AML-193 (cell line): ENCODE data around the gene FCMR.
A peak's percentile ranks its signal among the peaks of the same experiment; 100 is the strongest.

Source experiments
- DNase-seq, 2 experiments: peaks; one replicate each; lab custom pipeline; 2025; lab: John Stamatoyannopoulos, UW

Gene FCMR

DNA sequence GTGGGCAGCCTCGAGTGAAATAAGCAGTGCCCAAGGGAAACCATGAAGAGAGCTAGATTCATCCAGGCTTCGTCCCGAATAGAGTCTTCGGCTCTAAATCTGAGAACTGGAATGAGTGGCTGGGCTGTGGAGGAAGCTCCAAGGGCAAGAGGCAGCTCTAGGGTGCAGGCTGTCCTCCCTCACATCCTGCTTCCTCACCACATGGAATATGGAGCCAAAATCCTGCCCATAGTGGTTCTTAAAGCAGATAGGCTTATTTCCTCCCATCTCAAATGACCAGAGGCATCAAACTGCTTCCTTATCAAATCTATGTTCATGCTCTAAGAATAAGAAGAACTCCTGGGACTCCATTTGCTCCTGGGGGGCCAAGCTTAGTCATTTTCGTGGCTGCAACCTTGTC, 22.0 kb downstream of the FCMR start:
- no peak for DNase-seq

DNA sequence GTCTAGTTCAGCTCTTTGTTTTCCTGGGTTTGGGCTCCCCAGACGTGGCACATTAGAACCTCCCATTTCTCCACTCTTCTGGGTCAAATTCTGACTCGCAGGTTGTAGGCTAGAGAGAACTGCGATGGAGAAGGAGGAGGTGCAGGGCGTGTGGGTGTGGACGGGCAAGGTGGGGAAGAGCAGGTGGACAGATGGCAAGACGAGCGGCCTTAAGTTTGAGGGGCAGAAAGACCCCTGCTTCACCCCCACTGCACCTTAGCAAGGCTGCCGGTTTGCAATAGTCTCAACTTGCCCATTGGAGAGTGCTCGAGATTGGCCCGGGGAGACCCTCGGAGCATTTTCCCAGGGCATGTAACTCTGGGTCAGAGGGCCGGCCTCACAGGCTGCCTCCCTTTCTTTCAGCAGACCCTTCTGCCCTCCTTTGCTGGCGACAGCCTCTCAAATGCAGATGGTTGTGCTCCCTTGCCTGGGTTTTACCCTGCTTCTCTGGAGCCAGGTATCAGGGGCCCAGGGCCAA, 22.8 kb downstream of the FCMR start:
- DNase-seq, result no peak

DNA sequence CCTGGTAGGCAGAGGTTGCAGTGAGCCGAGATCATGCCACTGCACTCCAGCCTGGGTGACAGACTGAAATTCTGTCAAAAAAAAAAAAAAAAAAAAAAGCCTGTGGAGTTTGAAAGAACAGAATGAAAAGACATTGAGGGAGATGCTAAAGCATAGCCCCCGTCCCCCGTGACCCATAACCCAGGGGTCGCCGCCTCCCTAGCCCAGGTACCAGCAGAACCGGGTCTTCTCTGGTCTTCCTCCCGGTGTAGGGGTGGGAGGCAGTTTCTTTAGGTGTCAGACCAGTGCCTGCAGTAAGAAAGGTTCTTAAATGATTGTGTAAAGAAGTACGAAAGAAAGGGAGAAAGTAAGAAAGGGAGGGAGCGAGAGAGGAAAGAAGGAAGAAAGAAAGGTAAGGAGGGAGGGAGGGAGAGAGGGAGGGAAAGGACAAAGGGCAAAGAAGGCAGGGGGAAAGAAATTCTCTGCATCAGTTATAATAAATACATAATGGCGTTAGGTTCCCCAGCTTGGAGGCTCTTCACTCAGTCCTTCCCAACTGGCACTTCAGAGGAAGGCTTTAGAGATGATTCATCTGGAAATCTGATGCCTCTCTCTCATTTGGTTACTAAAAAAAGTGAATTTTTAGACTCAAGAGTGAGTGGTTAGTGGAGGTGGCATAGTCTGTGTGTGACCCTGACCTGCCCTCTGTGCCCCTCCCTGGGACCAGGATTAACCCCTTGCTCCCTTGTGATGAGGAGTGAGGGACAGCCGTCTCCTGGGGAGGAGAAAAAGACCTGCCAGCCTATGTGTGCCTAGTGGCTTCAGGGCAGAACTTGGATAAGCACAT, 23.4 kb downstream of the FCMR start:
- DNase-seq, result no peak

DNA sequence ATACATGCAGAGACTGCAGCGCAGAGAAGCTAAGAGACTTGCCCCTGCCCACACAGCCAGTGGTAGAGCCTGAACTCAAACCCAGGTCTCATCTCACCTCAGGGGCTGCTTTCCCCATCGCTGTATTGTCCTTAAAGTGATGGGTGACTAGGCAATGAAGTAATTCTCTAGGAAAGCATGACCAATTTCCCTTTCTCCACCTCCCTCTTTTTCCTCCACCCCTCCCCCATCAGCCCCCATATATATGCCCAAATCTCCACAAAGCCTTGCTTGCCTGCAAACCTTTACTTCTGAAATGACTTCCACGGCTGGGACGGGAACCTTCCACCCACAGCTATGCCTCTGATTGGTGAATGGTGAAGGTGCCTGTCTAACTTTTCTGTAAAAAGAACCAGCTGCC, 24.6 kb downstream of the FCMR start, which contains the start of gene IL24:
Gene IL24 (plus strand): TSS at position 269 of the 400 bp plus-strand sequence. CDS start 390 bp downstream, outside the sequence.
- no peak for DNase-seq

DNA sequence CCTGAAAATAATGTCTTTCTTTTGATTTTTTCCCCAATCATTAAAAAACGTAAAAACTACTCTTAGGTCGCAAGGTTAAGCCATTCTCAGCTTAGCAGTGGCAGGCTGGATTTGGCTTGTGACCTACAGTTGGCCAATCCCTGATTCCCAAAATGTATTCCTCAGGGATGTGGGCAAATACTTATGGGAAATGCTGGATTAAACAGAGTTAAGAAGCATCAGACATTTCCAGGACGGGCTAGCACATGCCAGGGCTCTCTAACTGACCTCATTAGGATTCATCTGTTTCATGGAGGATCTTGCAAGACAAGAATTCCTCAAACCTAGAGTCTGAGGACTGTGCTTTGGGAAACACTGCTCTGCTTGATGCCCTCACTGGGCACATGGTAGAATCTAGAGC, 25.5 kb downstream of the FCMR start:
- no peak for DNase-seq

DNA sequence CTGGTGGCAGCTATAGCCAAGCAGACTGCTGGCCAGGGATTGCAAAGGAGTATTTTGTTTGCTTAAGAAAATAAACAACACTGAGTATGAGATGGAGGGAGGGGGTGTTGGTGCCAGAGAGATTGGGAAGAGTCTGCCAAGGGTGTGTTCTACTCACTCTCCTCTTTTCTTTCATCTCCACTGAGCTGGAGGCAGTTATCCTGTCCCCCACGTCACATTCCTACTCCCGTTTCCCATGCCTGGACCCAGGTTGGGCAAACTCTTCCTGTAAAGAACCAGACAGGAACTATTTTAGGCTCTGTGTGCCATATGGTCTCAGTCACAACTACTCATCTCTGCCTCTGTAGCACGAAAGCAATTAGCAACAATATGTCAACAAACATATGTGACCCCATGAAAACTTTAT, 25.9 kb downstream of the FCMR start:
- no peak for DNase-seq

DNA sequence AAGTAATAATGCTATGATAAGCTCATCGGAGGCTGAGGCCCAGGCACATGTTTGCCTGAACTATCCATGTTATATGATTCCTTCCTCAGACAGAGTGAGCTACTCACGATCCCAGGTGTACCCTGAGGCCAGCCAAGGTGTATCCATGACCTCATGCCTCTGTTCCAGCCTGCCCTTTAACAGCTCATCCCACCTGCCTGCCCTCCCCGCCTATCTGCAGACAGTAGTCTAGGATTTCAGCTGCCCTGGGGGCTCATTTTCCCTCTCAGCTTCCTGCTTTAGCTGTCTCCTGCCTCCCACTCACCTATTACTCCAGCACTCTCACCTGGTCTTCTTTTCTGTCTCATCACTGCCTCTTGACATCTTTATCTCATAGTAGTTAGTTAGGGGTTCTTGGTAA, 26.4 kb downstream of the FCMR start:
- no peak for DNase-seq

DNA sequence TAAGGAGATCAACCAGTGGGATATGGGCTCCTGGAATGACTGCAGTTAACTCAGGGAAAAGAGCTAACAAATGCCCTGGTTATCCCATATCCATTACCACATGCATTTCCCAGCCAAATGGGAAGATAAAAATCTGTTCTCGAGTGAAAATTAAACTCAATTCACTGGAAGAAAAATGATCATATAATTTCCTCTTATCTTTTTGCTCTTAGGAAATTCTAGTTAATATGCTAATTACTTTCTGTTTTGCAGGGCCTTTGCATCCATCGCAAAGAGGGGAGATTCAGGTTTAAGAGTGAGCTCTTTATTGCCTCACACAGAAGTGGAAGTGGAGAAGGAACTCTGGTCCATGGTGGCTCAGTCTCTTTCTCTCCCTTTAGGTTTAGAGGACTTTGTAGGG, 28.4 kb downstream of the FCMR start:
- DNase-seq, result no peak

DNA sequence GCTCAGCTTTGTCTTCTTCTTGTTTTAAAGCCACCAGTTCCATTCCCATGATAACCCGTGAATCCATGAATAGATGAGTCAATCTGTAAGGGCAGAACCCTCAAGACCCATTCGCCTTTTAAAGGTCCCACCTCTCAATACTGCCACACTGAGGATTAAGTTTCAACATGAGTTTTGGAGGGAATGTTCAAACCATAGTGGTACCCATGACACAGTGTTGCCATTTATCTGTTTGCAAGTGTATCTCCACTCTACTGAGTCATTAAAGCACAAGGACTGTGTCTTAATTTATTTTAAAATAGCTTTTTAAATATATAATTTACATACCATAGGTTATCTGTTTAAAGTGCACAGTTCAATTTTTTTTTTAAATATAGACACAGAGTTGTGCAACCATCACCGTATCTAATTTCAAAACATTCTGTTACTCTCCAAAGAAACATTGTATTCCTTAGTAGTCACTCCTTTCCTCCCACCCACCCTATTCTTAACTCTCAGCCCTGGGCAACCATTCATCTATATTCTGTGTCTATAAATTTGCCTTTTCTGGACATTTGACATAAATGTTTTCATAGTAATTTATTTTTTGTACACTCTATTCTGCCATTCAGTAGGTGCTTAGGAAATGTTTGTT, 29.3 kb downstream of the FCMR start:
- no peak for DNase-seq

DNA sequence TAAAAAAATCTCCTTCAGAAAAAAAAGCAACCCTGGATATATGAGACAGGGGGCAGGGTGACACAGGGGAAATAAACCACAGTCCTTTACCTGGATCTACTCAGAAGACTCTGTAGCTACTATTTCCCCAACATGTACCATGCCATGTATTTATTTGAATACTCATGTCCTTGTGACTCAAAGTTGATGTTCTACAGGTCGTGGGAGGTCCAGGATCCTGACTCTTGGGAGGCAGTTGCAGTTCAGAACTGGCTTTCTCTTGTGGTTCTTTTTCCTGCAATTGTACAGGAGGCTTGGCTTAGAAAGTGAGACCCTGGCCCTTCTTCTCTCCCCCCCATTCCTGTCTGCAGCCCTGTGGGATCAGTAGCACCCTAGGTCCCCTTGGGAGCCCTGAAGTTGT, 30.3 kb downstream of the FCMR start:
- no peak for DNase-seq

DNA sequence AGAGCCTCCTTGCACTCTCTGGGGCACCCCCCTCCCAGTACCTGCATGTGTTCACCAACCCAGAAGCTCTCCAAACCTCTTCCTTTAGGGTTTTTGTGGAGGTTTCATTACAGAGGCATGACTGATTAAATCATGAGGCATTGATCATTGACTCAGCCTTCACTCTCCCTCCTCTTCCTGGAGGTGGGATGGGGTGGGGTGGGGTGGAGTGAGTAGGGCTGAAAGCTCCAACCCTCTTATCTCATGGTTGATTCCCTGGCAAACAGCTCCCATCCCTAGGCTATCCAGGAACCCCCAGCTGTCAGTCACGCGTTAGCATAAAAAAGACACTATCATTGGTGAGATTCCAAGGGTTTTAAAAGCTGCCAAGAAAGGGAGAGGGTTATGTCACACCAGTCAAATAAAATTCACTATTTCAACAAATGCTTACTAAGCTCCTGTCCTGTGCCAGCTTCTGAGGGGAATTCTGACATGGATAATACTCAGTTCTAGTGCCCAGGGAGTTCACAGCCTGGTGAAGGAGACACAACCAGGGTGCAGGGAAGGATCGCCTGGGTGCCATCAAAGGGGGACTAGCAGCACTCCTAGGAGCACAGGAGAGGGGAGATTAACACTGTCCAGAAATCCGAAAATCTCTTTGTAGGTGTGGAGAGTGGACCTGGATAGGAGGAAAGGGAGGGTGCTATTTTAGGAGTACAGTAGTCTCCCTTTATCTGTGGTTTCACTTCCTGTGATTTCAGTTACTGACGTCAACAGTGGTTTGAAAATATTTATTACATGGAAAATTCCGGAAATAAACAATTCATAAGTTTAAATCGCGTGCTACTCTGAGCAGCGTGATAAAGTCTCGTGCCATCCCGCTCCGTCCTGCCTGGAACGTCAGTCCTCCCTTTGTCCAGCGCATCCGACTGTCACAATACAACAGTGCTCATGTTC, 31.3 kb downstream of the FCMR start:
- DNase-seq, result no peak

DNA sequence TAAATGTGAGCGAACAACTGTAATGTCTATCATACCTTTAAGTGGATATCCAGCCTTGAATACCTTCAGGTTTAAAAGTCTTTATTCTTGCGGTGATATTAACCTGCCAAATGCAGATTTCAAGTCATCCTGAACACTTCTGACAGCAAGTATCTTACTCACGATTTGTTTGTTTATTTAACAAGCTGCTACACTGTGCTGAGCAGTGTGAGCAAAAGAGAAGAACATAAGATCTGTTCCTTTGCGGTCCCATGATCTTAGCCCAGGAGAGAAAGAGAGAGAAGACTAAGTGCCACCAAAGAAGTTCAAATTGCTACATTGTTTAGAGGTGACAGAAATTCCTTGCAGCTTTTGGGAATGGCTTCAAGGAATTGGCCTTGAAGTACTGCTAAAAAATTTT, 34.0 kb downstream of the FCMR start:
- DNase-seq, result no peak

DNA sequence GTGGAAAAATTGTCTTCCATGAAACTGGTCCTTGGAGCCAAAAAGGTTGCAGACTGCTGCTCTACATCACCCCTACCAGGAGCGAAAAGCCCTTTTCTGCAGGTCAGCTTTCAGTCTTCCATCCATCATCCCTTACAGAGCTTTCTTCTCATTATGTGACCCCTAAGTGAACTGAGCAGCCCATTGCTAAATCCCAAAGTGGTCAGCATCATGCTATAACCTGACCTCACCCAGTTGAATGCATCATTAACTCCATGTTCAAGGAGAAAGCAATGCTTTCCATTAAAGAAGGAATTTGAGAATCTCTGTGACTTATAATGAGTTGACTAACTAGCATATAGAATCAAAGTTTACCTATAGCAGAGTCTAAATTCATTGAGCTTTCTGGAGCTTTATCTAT, 34.9 kb downstream of the FCMR start:
- DNase-seq, result no peak

DNA sequence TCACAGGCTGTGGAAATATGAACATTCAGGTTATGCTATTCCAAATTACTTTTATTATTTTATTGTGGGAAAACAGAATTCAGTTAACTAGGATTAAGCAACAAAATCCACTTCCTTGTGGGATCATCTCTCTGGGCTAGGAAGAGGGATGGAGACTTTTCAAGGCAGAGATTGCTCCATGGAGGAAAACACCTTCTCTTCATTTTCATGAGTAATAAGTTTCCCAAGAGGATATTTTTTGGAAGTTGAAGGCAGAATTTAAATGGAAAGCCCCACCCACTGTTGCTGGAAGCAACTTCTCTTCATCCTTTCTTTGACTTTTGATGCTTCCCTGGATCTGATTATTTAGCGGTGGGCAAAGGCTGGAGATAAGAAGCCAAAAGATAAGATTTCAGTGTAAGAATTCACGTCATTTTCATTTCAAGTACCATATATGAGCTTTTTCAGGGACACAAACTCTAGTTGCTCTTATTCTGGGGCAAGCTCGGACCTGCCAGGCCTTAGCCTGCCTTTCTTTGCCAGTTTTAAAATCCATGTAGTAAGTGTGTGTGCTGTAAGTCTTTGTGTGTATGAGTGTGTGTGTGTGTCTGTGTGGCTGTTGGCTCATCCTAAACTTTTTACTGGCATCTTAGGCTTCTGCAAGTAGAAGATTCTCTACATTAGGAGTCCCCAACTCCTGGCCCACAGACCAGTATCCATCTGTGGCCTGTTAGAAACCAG, 36.2 kb downstream of the FCMR start:
- no peak for DNase-seq

DNA sequence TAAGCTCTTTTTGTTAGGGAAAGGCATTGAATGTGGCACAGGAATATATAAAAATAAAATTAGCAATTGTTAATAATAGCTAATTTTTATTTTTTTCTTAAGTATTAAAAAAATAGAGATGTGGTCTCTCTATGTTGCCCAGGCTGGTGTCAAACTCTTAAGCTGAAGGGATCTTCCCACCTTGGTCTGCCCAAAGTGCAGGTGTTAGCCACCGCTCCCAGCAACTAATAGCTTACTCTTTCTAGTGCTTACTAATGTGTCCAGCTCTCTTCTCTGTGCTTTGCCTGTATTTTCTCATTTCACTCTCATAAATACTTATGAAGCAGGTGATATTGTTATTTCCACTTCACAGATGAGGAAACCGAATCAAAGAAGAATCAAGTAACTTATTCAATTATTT, 37.9 kb downstream of the FCMR start:
- no peak for DNase-seq

DNA sequence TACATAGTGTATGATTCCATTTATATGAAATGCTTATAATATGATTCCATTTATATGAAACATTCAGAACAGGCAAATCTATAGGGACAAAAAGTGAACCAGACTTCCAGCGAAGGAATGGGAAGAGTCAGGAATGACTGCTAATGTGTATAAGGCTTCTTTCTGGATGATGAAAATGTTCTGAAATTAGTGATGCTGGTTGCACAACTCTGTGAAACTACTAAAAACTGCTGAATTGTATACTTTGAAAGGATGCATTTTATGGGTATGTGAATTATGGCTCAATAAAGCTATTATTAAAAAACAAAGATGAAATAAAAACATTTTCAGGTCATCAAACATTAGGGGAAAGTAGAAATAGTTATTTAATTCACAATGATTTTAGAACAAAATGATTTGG, 38.6 kb downstream of the FCMR start:
- no peak for DNase-seq

DNA sequence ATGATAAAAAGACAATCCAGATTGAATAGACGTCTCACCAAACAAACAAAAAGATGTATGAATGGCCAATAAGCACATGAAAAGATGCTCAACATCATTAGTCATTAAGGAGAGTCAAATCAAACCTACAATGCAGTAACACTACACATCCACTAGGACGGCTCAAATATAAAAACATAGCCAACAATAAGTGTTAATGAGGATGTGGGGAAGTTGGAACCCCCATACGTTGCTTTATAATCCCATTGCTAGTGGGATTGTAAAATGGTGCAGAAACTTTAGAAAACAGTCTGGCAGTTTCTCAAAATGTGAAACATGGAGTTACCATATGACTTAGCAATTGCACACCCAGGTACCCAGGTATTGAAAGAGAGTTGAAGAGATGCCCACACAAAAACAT, 39.2 kb downstream of the FCMR start:
- peak in 1 of 2 experiments; percentile 23 for DNase-seq

DNA sequence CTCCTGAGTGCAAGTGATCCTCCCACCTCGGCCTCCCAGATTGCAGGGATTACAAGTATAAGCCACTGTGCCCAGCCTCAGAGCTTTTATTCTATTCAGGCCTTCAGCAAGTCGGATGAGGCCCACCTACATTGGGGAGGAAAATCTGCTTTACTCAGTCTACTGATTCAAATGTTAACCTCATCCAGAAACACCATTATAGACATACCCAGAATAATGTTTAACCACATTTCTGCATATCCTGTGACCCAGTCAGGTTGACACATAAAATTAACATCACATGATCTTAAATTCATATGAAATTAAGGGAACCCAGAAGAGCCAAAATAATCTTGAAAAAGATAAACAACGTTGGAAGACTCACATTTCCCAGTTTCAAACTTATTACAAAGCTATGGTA, 41.4 kb downstream of the FCMR start:
- no peak for DNase-seq

DNA sequence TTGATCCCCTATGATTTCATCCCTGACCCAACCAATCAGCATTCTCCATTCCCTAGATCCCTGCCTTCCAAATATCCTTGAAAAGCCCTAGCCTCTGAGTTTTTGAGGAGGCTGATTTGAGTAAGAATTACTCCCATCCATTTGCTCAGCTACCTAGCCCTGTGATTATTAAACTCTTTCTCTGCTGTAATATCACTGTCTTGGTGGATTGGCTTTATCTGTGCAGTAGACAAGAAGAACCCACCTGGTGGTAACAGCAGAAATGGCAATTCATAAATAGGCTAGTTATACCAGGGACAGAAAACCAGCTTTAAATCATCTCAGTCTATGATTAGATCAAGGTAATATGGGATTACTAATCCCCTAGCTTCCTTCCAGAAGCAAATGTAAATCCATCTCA, 43.3 kb downstream of the FCMR start:
- peak in 1 of 2 experiments; percentile 9 for DNase-seq

DNA sequence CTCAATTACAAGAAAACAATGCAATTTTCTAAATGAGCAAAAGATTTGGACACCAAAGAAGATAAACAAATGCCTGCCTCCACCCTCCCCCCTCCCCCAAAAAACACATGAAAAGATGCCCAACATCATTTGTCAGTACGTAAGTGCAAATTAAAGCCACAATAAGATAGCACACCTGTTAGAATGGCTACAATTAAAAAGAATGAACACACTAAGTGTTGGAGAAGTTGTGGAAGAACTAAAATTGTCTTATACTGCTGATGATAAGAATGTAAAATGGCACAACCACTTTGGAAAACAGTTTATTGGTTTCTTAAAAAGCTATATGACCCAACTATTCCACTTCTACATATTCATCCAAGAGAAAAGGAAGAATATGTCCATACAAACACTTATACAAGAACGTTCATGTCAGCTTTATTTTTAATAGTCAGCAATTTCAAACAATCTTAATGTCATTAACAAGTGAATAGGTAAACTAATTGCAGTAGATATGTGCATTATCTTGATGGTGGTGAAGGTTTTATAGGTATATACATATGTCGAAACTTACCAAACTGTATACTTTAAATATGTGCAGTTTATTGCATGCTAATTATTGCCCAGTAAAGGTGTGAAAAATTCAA, 45.9 kb downstream of the FCMR start:
- no peak for DNase-seq

DNA sequence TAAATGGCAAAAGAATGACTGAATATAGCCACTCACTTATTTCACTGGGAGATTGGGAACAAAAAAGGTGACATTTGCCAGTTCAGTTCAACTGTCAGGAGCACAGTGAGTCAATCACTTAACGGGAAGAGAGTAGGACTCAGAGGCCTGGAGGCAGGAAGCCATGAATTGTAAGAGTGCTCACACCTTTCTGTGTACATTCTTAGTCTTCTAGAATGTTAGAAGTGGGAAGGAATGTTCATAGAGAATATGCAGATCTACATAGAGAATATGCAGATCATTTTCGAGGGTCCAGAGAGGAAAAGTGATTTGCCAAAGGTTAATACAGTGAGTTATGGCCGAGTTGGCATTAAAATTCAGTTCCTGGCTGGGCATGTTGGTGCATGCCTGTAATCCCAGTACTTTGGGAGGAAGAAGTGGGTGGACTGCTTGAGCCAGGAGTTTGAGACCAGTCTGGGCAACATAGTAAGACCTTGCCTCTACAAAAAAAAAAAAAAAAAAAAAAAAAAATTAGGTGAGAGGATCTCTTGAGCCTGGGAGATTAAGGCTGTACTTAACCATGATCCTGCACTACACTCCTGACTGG, 48.0 kb downstream of the FCMR start:
- DNase-seq, result no peak
